IPS-NIHi7 (cell line): ENCODE measurements around the gene TMEM243.

Experiments used
- DNase-seq: peaks from one replicate; pipeline ENCODE4 v3.0.0; 2012; ENCODE audit warnings: mixed read lengths; ENCODE audit errors: extremely low spot score

Gene TMEM243

GRCh38 chr7:87156709-87157108 lies 62.8 kb downstream of the TMEM243 start:
- no peak for DNase-seq

GRCh38 chr7:87155788-87156187 lies 63.7 kb downstream of the TMEM243 start:
- no peak for DNase-seq

GRCh38 chr7:87154569-87154968 lies 65.0 kb downstream of the TMEM243 start:
- DNase-seq, result no peak

- no peak for DNase-seq
Observed at GRCh38 chr7:87154166-87154565, 65.4 kb downstream of the TMEM243 start.

GRCh38 chr7:87152897-87153641 lies 66.5 kb downstream of the TMEM243 start:
- DNase-seq, result peak; percentile 9

GRCh38 chr7:87152112-87152896 lies 67.2 kb downstream of the TMEM243 start, which contains the start of gene DMTF1:
Gene DMTF1 (plus strand): TSS chr7:87152453. CDS start chr7:87164942, 12,489 bp downstream.
- peak; percentile 96 for DNase-seq

- DNase-seq, result no peak
Observed at GRCh38 chr7:87151729-87152111, 67.8 kb downstream of the TMEM243 start.

- DNase-seq, result no peak
Observed at GRCh38 chr7:87151002-87151728, 68.4 kb downstream of the TMEM243 start.

GRCh38 chr7:87148332-87148955 lies 71.1 kb downstream of the TMEM243 start:
- peak; percentile 13 for DNase-seq

GRCh38 chr7:87147500-87147899 lies 72.0 kb downstream of the TMEM243 start:
- DNase-seq, result no peak

- peak; percentile 9 for DNase-seq
Observed at GRCh38 chr7:87146740-87147386, 72.7 kb downstream of the TMEM243 start.
